Left ventricle myocardium inferior (tissue), 1 donor: ENCODE data around the gene CS. TPM values are rescaled to one million over a fixed set of nuclear protein-coding genes. Genes with fewer than 3 reads are reported as not detected.
"Not testable (repeated sequence)": the region's sequence is repeated elsewhere in the genome, so short reads cannot be mapped to it uniquely, and the experiment has no call there.

Experiments
- DNase-seq: peaks from one replicate; pipeline ENCODE4 v3.0.0-alpha.2; 2020
- H3K27ac ChIP-seq: fragments of 200-600 bp; replicated peaks from 2 replicates; pipeline ENCODE4 v1.8.0; 2021
- H3K27me3 ChIP-seq: fragments of 200-600 bp; 2 replicates; pipeline ENCODE4 v1.8.0; 2021; ENCODE audit warnings: low read depth
- H3K36me3 ChIP-seq: fragments of 200-600 bp; 2 replicates; pipeline ENCODE4 v1.8.0; 2021
- H3K4me1 ChIP-seq: fragments of 200-600 bp; 2 replicates; pipeline ENCODE4 v1.8.0; 2021
- H3K4me3 ChIP-seq: fragments of 200-600 bp; 2 replicates; pipeline ENCODE4 v1.8.0; 2021; ENCODE audit warnings: mild to moderate bottlenecking, moderate library complexity
- H3K9me3 ChIP-seq: fragments of 200-600 bp; replicated peaks from 2 replicates; pipeline ENCODE4 v1.8.0; 2021
- CTCF ChIP-seq: fragments of 200-600 bp; IDR thresholded peaks from 2 replicates; pipeline ENCODE4 v1.8.0; 2021; ENCODE audit warnings: antibody characterized with exemption, mild to moderate bottlenecking, borderline replicate concordance
- intact Hi-C: fragments of 100-400 bp; cut with micrococcal nuclease; formaldehyde crosslinking; loops from one replicate; pipeline ENCODE4 v1.11.0; 2022
- total RNA-seq: library from RNA; stranded (reverse); fragmentation: NEBNext Ultra II Directional; extraction: Animal tissue kit (Norgen Biotek cat#: 25700); gene quantifications from one replicate; pipeline ENCODE4 v1.2.1, GENCODE V29; 2021
- donor health status: DM: no; HTN: yes; CAD: no; lungs with severe emphysema.

The CS gene
- total RNA-seq, 1 donor from 2014 or later = 780 TPM

GRCh38 chr12:56267443-56268071, 32.6 kb downstream of the CS start:
- Histone ChIP-seq H3K27me3 (no peaks in the 10 kb centered on the region), H3K4me3 (peak overlapping the region; percentile 83), H3K4me1 (peaks cover 59% of the 10 kb centered on the region), H3K36me3 (peaks cover 35% of the 10 kb centered on the region), H3K27ac (peak overlapping the region; percentile 97), H3K9me3 (no peaks in the 10 kb centered on the region)
- TF ChIP-seq CTCF = no peak
- peak; percentile 61 for DNase-seq
- intact Hi-C loops = no loop called here

- Histone ChIP-seq H3K36me3 (peaks cover 28% of the 10 kb centered on the region), H3K9me3 (no peaks in the 10 kb centered on the region), H3K27ac (peak within 1 kb of the TSS; percentile 97), H3K4me3 (peak within 1 kb of the TSS; percentile 83), H3K27me3 (no peaks in the 10 kb centered on the region), H3K4me1 (peaks cover 52% of the 10 kb centered on the region)
- intact Hi-C loops = no loop called here
- peak; percentile 79 for TF ChIP-seq CTCF
- peak; percentile 90 for DNase-seq
These were observed 33.3 kb downstream of the CS start, which contains the start of gene COQ10A for GRCh38 chr12:56266693-56267442. Gene COQ10A (plus strand): TSS chr12:56266942. CDS start chr12:56267119, 177 bp downstream.

- intact Hi-C loops = not testable (repeated sequence)
These were observed 34.0 kb downstream of the CS start for GRCh38 chr12:56266068-56266692.

GRCh38 chr12:56262955-56263354, 37.2 kb downstream of the CS start:
- intact Hi-C loops, H3K27me3 ChIP-seq, H3K4me3 ChIP-seq, H3K36me3 ChIP-seq, H3K27ac ChIP-seq, DNase-seq, H3K9me3 ChIP-seq: not testable (repeated sequence)
- H3K4me1 ChIP-seq = peaks cover 35% of the 10 kb centered on the region

More at GRCh38 chr12:56266068-56266692, 34.0 kb downstream of the CS start:
- H3K36me3 ChIP-seq = peaks cover 21% of the 10 kb centered on the region
- peaks cover 45% of the 10 kb centered on the region for H3K4me1 ChIP-seq
- not testable (repeated sequence) for H3K27me3 ChIP-seq, DNase-seq, H3K9me3 ChIP-seq
- peak overlapping the region; percentile 97 for H3K27ac ChIP-seq
- peak overlapping the region; percentile 83 for H3K4me3 ChIP-seq

GRCh38 chr12:56261503-56262232, 38.5 kb downstream of the CS start:
- Histone ChIP-seq H3K36me3 (peaks cover 1% of the 10 kb centered on the region), H3K4me1 (peaks cover 36% of the 10 kb centered on the region), H3K4me3 (no peak overlapping the region), H3K27ac (no peak overlapping the region), H3K9me3 (no peaks in the 10 kb centered on the region), H3K27me3 (no peaks in the 10 kb centered on the region)
- intact Hi-C loops = no loop called here
- no peak for DNase-seq
- TF ChIP-seq CTCF = no peak

- H3K27ac ChIP-seq = no peak overlapping the region
- H3K9me3 ChIP-seq = no peaks in the 10 kb centered on the region
- H3K4me3 ChIP-seq = no peak overlapping the region
- DNase-seq = no peak
- peaks cover 8% of the 10 kb centered on the region for H3K36me3 ChIP-seq
- peaks cover 36% of the 10 kb centered on the region for H3K4me1 ChIP-seq
- no peak for TF ChIP-seq CTCF
- intact Hi-C loops = no loop called here
- no peaks in the 10 kb centered on the region for H3K27me3 ChIP-seq
These were observed 39.2 kb downstream of the CS start for GRCh38 chr12:56260921-56261320.
